Thyroid gland (tissue), 4 donors: ENCODE data around the gene AGGF1. TPM values are rescaled to one million over a fixed set of nuclear protein-coding genes. Genes with fewer than 3 reads are reported as not detected.

Experiments
- DNase-seq, 2 donors: peaks; one replicate each; pipeline ENCODE4 v3.0.0-alpha.2; 2019
- H3K27ac ChIP-seq, 3 donors: fragments of 200-600 bp; sonication (generic); 1 replicate in 2 of 3; 2 replicates in 1 of 3; pipeline ENCODE4 v1.5.1; 2016 to 2019; ENCODE audit warnings: mild to moderate bottlenecking in 1 of 3, moderate library complexity in 1 of 3
- H3K27me3 ChIP-seq: fragments of 200-600 bp; sonication (generic); one replicate; pipeline ENCODE4 v1.5.1; 2019
- H3K36me3 ChIP-seq, 2 donors: fragments of 200-600 bp; sonication (generic); one replicate each; pipeline ENCODE4 v1.5.1; 2016 to 2019
- H3K4me1 ChIP-seq, 2 donors: fragments of 200-600 bp; sonication (generic); one replicate each; pipeline ENCODE4 v1.5.1; 2017 to 2019
- H3K4me3 ChIP-seq, 3 donors: fragments of 200-600 bp; sonication (generic); replicated peaks in 1 of 3; 1 replicate in 2 of 3; 2 replicates in 1 of 3; pipeline ENCODE4 v1.5.1; 2016; ENCODE audit warnings: mild to moderate bottlenecking in 1 of 3
- H3K9me3 ChIP-seq: fragments of 200-600 bp; sonication (generic); one replicate; pipeline ENCODE4 v1.5.1; 2017
- POLR2A ChIP-seq, 2 donors: fragments of 450-650 bp; IDR thresholded peaks; one replicate each; pipeline ENCODE4 v1.6.1; 2017; ENCODE audit warnings: antibody characterized with exemption in 2 of 2, mild to moderate bottlenecking in 2 of 2, moderate library complexity in 1 of 2
- WGBS, 2 donors: methylation state at CpG; one replicate each; pipeline ENCODE4 v1.1.5; 2017; 5-methylcytosine and 5-hydroxymethylcytosine counted together
- intact Hi-C: fragments of 100-400 bp; cut with DNase I; formaldehyde crosslinking; loops from one replicate; pipeline ENCODE4 v1.15.1; 2023
- total RNA-seq, 4 donors: library from RNA; depleted of rRNA; stranded (reverse); fragments of >200 nt; gene quantifications; one replicate each; pipeline ENCODE4 v1.2.3, GENCODE V29; 2016
- TF ChIP-seq, protein P1 (sequence below), 6 experiments: fragments of 200-600 bp in 3 of 6; fragments of 450-650 bp in 3 of 6; sonication (generic) in 3 of 6; IDR thresholded peaks; one replicate each; pipeline ENCODE4 v1.5.1; 2016 to 2019; ENCODE audit warnings: antibody characterized with exemption in 6 of 6, mild to moderate bottlenecking in 2 of 6, inconsistent platforms in 1 of 6, moderate library complexity in 1 of 6

Gene AGGF1
- total RNA-seq, 4 donors from 2014 or later = 24.9 to 43.7 (median 28.3) TPM

DNA sequence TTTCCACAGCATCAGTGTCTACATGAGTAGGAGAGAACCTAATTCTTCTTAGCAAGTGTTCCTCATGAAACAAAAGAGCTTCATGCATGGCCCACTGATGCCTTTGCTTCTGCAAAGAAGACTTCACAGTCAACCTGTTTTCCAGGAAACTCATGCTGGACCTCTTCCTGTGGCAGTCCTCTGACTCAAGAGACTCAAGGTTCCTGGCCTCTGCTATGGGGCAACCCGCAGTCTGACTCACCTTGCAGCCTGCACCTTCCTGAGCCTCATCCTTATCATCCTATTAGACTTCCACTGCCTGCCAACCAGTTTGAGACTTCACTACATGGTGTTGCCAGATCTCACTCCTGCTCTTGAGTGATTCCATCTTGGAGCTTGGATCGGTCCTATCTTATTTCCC is 17.6 kb upstream of the AGGF1 start:
- Histone ChIP-seq H3K36me3 (no peaks in the 10 kb centered on the region), H3K4me3 (no peak overlapping the region), H3K9me3 (no peaks in the 10 kb centered on the region), H3K27ac (no peak overlapping the region), H3K27me3 (no peaks in the 10 kb centered on the region), H3K4me1 (no peaks in the 10 kb centered on the region)
- 95 to 98% methylated on average over 2 of the region's 2 CpGs for WGBS, 2 donors
- no peak for DNase-seq
- intact Hi-C loops = no loop called here
- TF ChIP-seq, protein P1, sequence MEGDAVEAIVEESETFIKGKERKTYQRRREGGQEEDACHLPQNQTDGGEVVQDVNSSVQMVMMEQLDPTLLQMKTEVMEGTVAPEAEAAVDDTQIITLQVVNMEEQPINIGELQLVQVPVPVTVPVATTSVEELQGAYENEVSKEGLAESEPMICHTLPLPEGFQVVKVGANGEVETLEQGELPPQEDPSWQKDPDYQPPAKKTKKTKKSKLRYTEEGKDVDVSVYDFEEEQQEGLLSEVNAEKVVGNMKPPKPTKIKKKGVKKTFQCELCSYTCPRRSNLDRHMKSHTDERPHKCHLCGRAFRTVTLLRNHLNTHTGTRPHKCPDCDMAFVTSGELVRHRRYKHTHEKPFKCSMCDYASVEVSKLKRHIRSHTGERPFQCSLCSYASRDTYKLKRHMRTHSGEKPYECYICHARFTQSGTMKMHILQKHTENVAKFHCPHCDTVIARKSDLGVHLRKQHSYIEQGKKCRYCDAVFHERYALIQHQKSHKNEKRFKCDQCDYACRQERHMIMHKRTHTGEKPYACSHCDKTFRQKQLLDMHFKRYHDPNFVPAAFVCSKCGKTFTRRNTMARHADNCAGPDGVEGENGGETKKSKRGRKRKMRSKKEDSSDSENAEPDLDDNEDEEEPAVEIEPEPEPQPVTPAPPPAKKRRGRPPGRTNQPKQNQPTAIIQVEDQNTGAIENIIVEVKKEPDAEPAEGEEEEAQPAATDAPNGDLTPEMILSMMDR (IDR thresholded peaks at IDR 0.05) = no peak
- TF ChIP-seq POLR2A (IDR thresholded peaks at IDR 0.05) = no peak

DNA sequence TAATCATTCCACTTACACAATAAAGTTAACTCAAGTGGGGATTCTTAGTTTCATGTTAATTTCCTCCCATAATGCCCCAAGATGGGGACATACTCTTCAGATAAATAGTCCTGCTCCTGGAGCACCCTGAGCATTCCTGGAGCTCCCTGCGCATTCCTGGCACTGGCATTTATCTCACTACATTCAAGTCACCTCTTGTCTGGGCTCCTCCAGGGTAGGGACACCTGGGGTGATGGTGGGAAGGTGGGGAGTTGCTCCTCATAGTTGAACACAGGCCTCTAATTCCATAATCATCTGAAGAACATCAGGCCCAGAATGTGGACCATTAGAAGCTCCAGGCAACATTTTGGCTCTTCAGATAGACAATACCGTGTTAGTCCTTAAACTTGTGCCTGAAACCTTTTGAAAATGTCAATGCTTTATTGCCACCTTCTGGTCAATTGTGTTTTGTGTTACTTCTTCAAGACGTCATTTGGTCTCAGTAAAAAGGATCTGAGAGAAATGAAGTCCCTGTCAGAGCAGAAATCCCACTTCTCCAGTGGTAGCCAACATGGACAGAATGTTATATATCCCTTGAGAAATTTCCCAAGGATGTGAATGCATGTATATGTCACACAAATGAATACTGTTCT is 14.2 kb upstream of the AGGF1 start:
- Histone ChIP-seq H3K27ac (no peak overlapping the region), H3K9me3 (no peaks in the 10 kb centered on the region), H3K4me1 (no peaks in the 10 kb centered on the region), H3K36me3 (no peaks in the 10 kb centered on the region), H3K27me3 (no peaks in the 10 kb centered on the region), H3K4me3 (no peak overlapping the region)
- TF ChIP-seq, protein P1 (IDR thresholded peaks at IDR 0.05) = peak in 4 of 6 experiments; percentile 4 to 72 (median 42)
- TF ChIP-seq POLR2A (IDR thresholded peaks at IDR 0.05) = no peak
- intact Hi-C loops = loop anchor here (5.0 kb wide), 1 partner anchor 149 kb away; no protein-coding TSS in a partner anchor
- 36 to 41% methylated on average over 3 of the region's 3 CpGs for WGBS, 2 donors
- DNase-seq = peak in 1 of 2 donors; percentile 6

DNA sequence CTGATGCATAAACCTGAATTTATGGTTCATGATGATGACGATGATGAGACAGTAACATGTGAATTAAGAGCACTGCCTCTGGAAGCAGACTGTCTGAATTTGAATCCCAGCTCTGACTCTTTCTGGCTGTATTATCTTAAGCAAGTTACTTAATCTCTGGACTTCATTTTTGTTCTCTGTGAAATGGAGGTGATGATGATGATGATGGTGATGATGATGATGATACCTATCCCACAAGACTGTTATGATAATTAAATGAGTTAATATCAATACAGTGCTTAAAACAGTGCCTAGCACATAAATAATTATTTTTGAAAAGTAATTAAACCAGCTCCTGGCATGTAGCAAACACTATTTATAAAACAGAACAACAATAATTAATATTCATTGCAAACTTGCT is 13.2 kb upstream of the AGGF1 start:
- TF ChIP-seq, protein P1 (IDR thresholded peaks at IDR 0.05) = no peak
- TF ChIP-seq POLR2A (IDR thresholded peaks at IDR 0.05) = no peak
- DNase-seq = no peak
- no peaks in the 10 kb centered on the region for H3K4me1 ChIP-seq
- intact Hi-C loops = loop anchor here (5.0 kb wide), 1 partner anchor 150 kb away; no protein-coding TSS in a partner anchor
- WGBS, 2 donors = 90 to 97% methylated on average over 1 of the region's 1 CpG
- H3K27ac ChIP-seq = no peak overlapping the region
- H3K27me3 ChIP-seq = no peaks in the 10 kb centered on the region
- H3K4me3 ChIP-seq = no peak overlapping the region
- H3K36me3 ChIP-seq = no peaks in the 10 kb centered on the region
- no peaks in the 10 kb centered on the region for H3K9me3 ChIP-seq

DNA sequence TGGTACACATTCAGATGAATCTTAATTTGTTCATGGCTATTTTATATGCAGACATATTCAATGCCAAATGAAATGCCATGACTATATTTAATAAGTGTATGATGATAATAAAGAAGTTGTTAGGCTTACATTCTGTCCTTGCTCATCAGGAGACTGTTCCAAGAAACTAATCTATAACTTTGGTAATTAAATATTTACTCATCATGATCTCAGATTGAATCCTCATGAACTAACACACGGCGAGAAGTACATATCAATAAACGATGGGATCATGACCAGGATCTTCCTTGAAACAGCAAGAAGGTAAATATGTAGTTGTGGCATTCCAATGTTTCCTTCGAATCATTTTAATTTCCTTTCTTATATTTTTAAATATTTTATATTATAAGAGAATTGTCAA is 12.5 kb upstream of the AGGF1 start:
- H3K4me3 ChIP-seq = no peak overlapping the region
- WGBS, 2 donors = 80% methylated on average over 4 of the region's 4 CpGs
- no peaks in the 10 kb centered on the region for H3K4me1 ChIP-seq
- H3K9me3 ChIP-seq = no peaks in the 10 kb centered on the region
- no peaks in the 10 kb centered on the region for H3K36me3 ChIP-seq
- no peaks in the 10 kb centered on the region for H3K27me3 ChIP-seq
- no peak for TF ChIP-seq POLR2A (IDR thresholded peaks at IDR 0.05)
- TF ChIP-seq, protein P1 (IDR thresholded peaks at IDR 0.05) = no peak
- intact Hi-C loops = loop anchor here (5.0 kb wide), 1 partner anchor 150 kb away; no protein-coding TSS in a partner anchor
- no peak for DNase-seq
- no peak overlapping the region for H3K27ac ChIP-seq

DNA sequence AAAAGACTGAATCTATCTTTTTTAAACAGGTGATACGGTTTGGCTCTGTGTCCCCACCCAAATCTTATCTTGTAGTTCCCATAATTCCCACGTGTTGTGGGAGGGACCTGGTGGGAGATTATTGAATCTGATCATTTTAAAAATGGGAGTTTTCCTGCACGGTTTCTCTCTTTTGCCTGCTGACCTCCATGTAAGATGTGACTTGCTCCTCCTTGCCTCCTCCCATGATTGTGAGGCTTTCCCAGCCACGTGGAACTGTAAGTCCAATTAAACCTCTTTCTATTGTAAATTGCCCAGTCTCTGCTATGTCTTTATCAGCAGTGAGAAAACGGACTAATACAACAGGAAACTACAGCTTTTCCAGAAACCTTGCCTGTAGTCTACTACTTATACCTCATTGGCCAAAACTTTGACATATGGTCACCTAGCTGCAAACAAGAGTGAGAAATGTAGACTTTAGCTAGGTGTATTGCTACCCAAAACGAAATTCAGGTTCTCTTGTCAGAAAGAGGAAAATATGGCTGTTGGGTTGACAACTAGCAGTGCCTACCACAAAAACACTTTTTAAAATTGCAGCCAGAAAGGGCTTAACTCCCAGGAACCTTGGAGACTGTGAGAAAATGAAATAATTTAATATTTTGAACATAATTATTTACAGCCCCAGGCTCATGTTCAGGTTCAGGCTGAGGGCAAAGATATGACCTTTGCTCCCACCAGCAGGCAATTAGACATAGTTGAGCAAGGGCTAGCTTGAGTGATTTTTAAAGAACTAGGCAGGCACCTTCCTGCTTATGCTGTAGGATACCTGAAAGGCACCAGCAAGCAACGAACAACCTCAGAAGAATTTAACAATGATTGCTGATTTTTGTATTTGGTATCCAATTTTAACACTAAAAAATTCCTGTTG is 7.4 kb upstream of the AGGF1 start:
- H3K27ac ChIP-seq = no peak overlapping the region
- 59 to 62% methylated on average over 7 of the region's 7 CpGs for WGBS, 2 donors
- no peaks in the 10 kb centered on the region for H3K36me3 ChIP-seq
- no peaks in the 10 kb centered on the region for H3K4me1 ChIP-seq
- H3K4me3 ChIP-seq = no peak overlapping the region
- intact Hi-C loops = no loop called here
- DNase-seq = no peak
- no peaks in the 10 kb centered on the region for H3K27me3 ChIP-seq
- TF ChIP-seq, protein P1 (IDR thresholded peaks at IDR 0.05) = no peak
- no peak for TF ChIP-seq POLR2A (IDR thresholded peaks at IDR 0.05)
- H3K9me3 ChIP-seq = no peaks in the 10 kb centered on the region
